Mesenchymal stem cell (in vitro differentiated cells and primary cell): ENCODE data around the gene REEP1.

Experiments
- DNase-seq: peaks from one replicate; pipeline ENCODE4 v3.0.0-alpha.2; 2013
- H2AFZ ChIP-seq: one replicate; pipeline ENCODE4 v1.6.1; 2013; ENCODE audit warnings: low read depth, mild to moderate bottlenecking, control low read depth, inconsistent platforms, low read length, moderate library complexity
- H2AK5ac ChIP-seq: 2 replicates; pipeline ENCODE4 v1.6.1; 2013; ENCODE audit warnings: low read length, moderate library complexity, mild to moderate bottlenecking, inconsistent platforms; ENCODE audit not compliant: severe bottlenecking
- H2BK120ac ChIP-seq: one replicate; pipeline ENCODE4 v1.6.1; 2013; ENCODE audit warnings: low read depth, mild to moderate bottlenecking, inconsistent platforms, low read length, moderate library complexity
- H2BK12ac ChIP-seq, 2 experiments: one replicate each; pipeline ENCODE4 v1.6.1; 2013; ENCODE audit warnings: inconsistent platforms in 2 of 2, low read length in 2 of 2, mild to moderate bottlenecking in 2 of 2, moderate library complexity in 2 of 2, control low read depth in 1 of 2
- H2BK15ac ChIP-seq: one replicate; pipeline ENCODE4 v1.6.1; 2013; ENCODE audit warnings: mild to moderate bottlenecking, low read depth, inconsistent platforms; ENCODE audit not compliant: poor library complexity, severe bottlenecking
- H2BK5ac ChIP-seq: 2 replicates; pipeline ENCODE4 v1.6.1; 2013; ENCODE audit warnings: low read depth, mild to moderate bottlenecking, low read length, control low read depth, inconsistent platforms; ENCODE audit not compliant: poor library complexity, severe bottlenecking
- H3K14ac ChIP-seq, 2 experiments: one replicate each; pipeline ENCODE4 v1.6.1; 2013; ENCODE audit warnings: inconsistent platforms in 2 of 2, low read length in 2 of 2, control low read depth in 1 of 2, mild to moderate bottlenecking in 1 of 2, moderate library complexity in 1 of 2
- H3K18ac ChIP-seq, 2 experiments: one replicate each; pipeline ENCODE4 v1.6.1; 2013; ENCODE audit warnings: inconsistent platforms in 2 of 2, low read length in 2 of 2, control low read depth in 1 of 2, low read depth in 1 of 2, mild to moderate bottlenecking in 1 of 2
- H3K23ac ChIP-seq, 2 experiments: one replicate each; pipeline ENCODE4 v1.6.1; 2013; ENCODE audit warnings: inconsistent platforms in 2 of 2, low read length in 2 of 2, mild to moderate bottlenecking in 2 of 2, moderate library complexity in 2 of 2, control low read depth in 1 of 2
- H3K27ac ChIP-seq: 2 replicates; pipeline ENCODE4 v1.5.1; 2013; ENCODE audit warnings: mild to moderate bottlenecking, moderate library complexity, low read length, control low read depth, inconsistent platforms; ENCODE audit not compliant: poor library complexity, severe bottlenecking
- H3K27me3 ChIP-seq, 2 experiments: 2 replicates each; pipeline versions ENCODE4 v1.6.1 to v1.7.0; 2013; ENCODE audit warnings: low read length in 2 of 2, mild to moderate bottlenecking in 2 of 2, moderate library complexity in 2 of 2, control low read depth in 1 of 2, inconsistent platforms in 1 of 2; ENCODE audit not compliant: control insufficient read depth in 1 of 2, insufficient read depth in 1 of 2
- H3K36me3 ChIP-seq, 2 experiments: 2 replicates each; pipeline versions ENCODE4 v1.6.1 to v1.7.0; 2013; ENCODE audit warnings: low read length in 2 of 2, control low read depth in 1 of 2, inconsistent platforms in 1 of 2, low read depth in 1 of 2, mild to moderate bottlenecking in 1 of 2; ENCODE audit not compliant: insufficient read depth in 2 of 2, control insufficient read depth in 1 of 2
- H3K4ac ChIP-seq, 2 experiments: one replicate each; pipeline ENCODE4 v1.6.1; 2013; ENCODE audit warnings: inconsistent platforms in 2 of 2, low read length in 2 of 2, mild to moderate bottlenecking in 2 of 2, moderate library complexity in 2 of 2, control low read depth in 1 of 2, low read depth in 1 of 2
- H3K4me1 ChIP-seq: 2 replicates; pipeline ENCODE4 v1.6.1; 2013; ENCODE audit warnings: low read depth, low read length, control low read depth; ENCODE audit not compliant: control insufficient read depth, insufficient read depth
- H3K4me2 ChIP-seq: 2 replicates; pipeline ENCODE4 v1.6.1; 2013; ENCODE audit warnings: low read length, mild to moderate bottlenecking, inconsistent platforms; ENCODE audit not compliant: poor library complexity, severe bottlenecking
- H3K4me3 ChIP-seq, 2 experiments: 2 replicates each; pipeline versions ENCODE4 v1.5.1 to v1.7.0; 2013; ENCODE audit warnings: low read length in 2 of 2, mild to moderate bottlenecking in 2 of 2, control low read depth in 1 of 2, low read depth in 1 of 2; ENCODE audit not compliant: insufficient read depth in 1 of 2
- H3K79me1 ChIP-seq: replicated peaks from 2 replicates; pipeline ENCODE4 v1.6.1; 2013; ENCODE audit warnings: mild to moderate bottlenecking, control low read depth, low read length, inconsistent platforms; ENCODE audit not compliant: poor library complexity, severe bottlenecking
- H3K9ac ChIP-seq: 2 replicates; pipeline ENCODE4 v1.7.0; 2013; ENCODE audit warnings: mild to moderate bottlenecking, low read length, moderate library complexity
- H3K9me3 ChIP-seq: 2 replicates; pipeline ENCODE4 v1.7.0; 2013; ENCODE audit warnings: mild to moderate bottlenecking, low read length; ENCODE audit not compliant: control insufficient read depth
- H4K8ac ChIP-seq: one replicate; pipeline ENCODE4 v1.6.1; 2013; ENCODE audit warnings: inconsistent platforms, mild to moderate bottlenecking, low read length, moderate library complexity
- H4K91ac ChIP-seq: one replicate; pipeline ENCODE4 v1.6.1; 2013; ENCODE audit warnings: mild to moderate bottlenecking, low read length, inconsistent platforms
- WGBS: methylation state at CpG from one replicate; pipeline ENCODE4 v1.1.7; 2013; ENCODE audit warnings: mixed read lengths; 5-methylcytosine and 5-hydroxymethylcytosine counted together

Gene REEP1

DNA sequence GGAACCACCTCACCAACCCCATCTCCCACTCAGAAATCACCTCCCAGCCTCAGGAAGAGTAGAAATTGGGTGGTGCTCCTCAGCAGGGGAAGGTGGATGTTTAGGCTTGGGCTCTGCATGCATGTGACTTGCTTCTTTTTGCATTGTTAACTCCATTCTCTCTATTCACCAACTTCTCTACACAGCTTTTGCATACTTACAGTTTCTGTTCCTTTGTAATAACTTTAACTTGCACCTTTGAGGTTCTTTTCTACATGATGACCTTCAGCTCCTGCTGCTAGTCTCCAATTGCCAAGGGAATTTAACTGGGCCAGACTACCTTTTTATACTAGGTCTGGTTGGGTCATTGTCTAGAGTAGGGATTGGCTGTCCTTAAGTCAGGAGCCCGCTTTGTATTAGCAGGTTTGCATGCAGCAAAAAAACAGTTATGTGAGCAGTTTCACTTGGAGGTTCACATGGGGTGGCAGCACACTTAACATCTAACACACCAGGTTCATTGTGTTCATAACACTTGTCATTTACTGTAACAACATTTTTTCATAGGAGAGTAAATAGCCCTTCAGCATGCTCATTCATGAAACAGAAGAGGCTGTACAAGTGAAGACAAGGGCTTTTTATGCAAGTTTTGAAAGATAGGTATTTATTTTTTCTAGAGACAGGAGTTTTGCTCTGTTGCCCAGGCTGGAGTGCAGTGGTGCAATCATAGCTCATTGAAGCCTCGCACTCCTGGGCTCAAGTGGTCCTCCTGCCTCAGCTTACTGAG, 126.2 kb downstream of the REEP1 start:
- H2BK120ac ChIP-seq = no peak overlapping the region
- peaks cover 4% of the 10 kb centered on the region for H3K79me1 ChIP-seq
- H3K9me3 ChIP-seq = no peaks in the 10 kb centered on the region
- H3K14ac ChIP-seq = no peak overlapping the region
- H3K18ac ChIP-seq = no peak overlapping the region
- no peaks in the 10 kb centered on the region for H3K4me1 ChIP-seq
- no peak overlapping the region for H3K27ac ChIP-seq
- no peak overlapping the region for H4K8ac ChIP-seq
- no peak overlapping the region for H2BK15ac ChIP-seq
- no peak overlapping the region for H4K91ac ChIP-seq
- no peak overlapping the region for H3K4me2 ChIP-seq
- H3K23ac ChIP-seq = no peak overlapping the region
- H3K4me3 ChIP-seq = no peak overlapping the region
- H3K36me3 ChIP-seq = peaks cover 24 to 79% of the 10 kb centered on the region in 2 experiments
- H3K4ac ChIP-seq = no peak overlapping the region
- no peak overlapping the region for H2BK5ac ChIP-seq
- DNase-seq = no peak
- H3K27me3 ChIP-seq = no peaks in the 10 kb centered on the region
- no peak overlapping the region for H3K9ac ChIP-seq
- 100% methylated on average over 1 of the region's 2 CpGs for WGBS
- no peak overlapping the region for H2AFZ ChIP-seq
- no peak overlapping the region for H2AK5ac ChIP-seq
- no peak overlapping the region for H2BK12ac ChIP-seq

DNA sequence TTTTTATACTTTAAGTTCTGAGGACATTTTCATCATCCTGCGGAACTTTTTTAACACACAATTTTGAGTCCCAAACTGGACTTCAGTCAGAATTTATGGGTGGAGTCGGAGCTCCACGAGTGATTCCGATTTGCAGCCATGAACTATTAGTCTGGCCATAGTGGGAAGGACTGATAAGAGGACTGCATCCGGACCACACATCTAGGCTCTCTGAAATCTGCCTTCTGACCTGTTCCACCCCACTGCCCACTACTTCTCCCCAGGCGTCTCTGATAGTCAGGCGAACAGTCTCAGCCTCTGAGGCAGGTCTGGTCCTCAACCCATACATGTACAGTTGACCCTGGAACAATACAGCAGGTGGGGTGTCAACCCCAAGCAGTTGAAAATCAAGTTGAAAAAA, 133.0 kb downstream of the REEP1 start:
- peaks cover 16 to 40% of the 10 kb centered on the region in 2 experiments for H3K36me3 ChIP-seq
- no peaks in the 10 kb centered on the region for H3K27me3 ChIP-seq
- H3K9me3 ChIP-seq = no peaks in the 10 kb centered on the region
- H3K14ac ChIP-seq = no peak overlapping the region
- H2AFZ ChIP-seq = no peak overlapping the region
- no peak overlapping the region for H3K18ac ChIP-seq
- no peak overlapping the region for H2BK120ac ChIP-seq
- peaks cover 25% of the 10 kb centered on the region for H3K79me1 ChIP-seq
- no peak overlapping the region for H3K9ac ChIP-seq
- no peak overlapping the region for H3K4me3 ChIP-seq
- H2AK5ac ChIP-seq = no peak overlapping the region
- no peak overlapping the region for H4K8ac ChIP-seq
- DNase-seq = no peak
- no peak overlapping the region for H2BK15ac ChIP-seq
- no peak overlapping the region for H3K4ac ChIP-seq
- no peak overlapping the region for H4K91ac ChIP-seq
- H2BK12ac ChIP-seq = no peak overlapping the region
- no peak overlapping the region for H3K23ac ChIP-seq
- WGBS = 90% methylated on average over 6 of the region's 7 CpGs
- H3K4me2 ChIP-seq = no peak overlapping the region
- H3K27ac ChIP-seq = no peak overlapping the region
- H3K4me1 ChIP-seq = no peaks in the 10 kb centered on the region
- H2BK5ac ChIP-seq = no peak overlapping the region

DNA sequence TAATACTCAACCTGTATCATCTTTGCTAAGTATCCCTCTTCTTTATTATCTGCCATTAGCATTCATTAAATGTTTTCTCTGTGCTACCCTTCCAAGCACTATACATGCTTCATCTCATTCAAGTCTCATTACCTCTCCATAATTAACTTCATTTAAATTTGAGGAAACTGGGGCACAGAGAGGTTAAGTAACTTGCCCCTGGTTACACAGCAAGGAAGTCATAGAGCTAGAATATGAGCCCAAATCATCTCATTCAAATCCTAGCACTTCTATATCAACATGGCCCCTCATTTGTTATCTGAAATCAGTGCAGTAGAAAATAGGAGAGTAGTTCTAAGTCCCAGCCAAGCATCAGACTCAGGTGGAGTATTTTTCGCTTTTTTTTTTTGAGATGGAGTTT, 133.8 kb downstream of the REEP1 start:
- Histone ChIP-seq H3K27ac (no peak overlapping the region), H4K8ac (no peak overlapping the region), H2BK12ac (no peak overlapping the region), H3K9me3 (no peaks in the 10 kb centered on the region), H3K18ac (no peak overlapping the region), H3K27me3 (no peaks in the 10 kb centered on the region), H3K36me3 (peaks cover 16 to 32% of the 10 kb centered on the region in 2 experiments), H2AK5ac (no peak overlapping the region), H3K4me3 (no peak overlapping the region), H3K79me1 (peaks cover 25% of the 10 kb centered on the region), H2BK120ac (no peak overlapping the region), H2AFZ (no peak overlapping the region), H2BK5ac (no peak overlapping the region), H3K9ac (no peak overlapping the region), H3K23ac (no peak overlapping the region), H3K14ac (no peak overlapping the region), H3K4me2 (no peak overlapping the region), H2BK15ac (no peak overlapping the region), H4K91ac (no peak overlapping the region), H3K4ac (no peak overlapping the region), H3K4me1 (peaks cover 1% of the 10 kb centered on the region)
- WGBS = 100% methylated on average over 1 of the region's 1 CpG
- no peak for DNase-seq

DNA sequence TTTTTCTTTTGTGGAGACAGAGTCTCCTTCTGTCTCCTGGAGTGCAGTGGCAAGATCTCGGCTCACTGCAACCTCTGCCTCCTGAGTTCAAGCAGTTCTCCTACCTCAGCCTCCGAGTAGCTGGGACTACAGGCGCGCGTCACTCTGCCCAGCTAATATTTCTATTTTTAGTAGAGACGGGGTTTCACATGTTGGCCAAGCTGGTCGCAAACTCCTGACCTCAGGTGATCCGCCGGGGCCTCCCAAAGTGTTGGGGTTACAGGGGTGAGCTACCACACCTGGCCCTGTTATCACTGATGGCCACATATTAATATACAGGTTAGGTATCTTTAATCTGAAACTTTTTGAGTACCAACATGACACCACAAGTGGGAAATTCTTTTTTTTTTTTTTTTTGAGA, 134.7 kb downstream of the REEP1 start:
- peaks cover 24% of the 10 kb centered on the region for H3K79me1 ChIP-seq
- DNase-seq = no peak
- H2BK15ac ChIP-seq = no peak overlapping the region
- H2AFZ ChIP-seq = no peak overlapping the region
- no peak overlapping the region for H2BK12ac ChIP-seq
- H3K4me2 ChIP-seq = no peak overlapping the region
- H3K4me3 ChIP-seq = no peak overlapping the region
- H3K27ac ChIP-seq = no peak overlapping the region
- no peak overlapping the region for H3K18ac ChIP-seq
- no peak overlapping the region for H4K91ac ChIP-seq
- H3K9ac ChIP-seq = no peak overlapping the region
- no peak overlapping the region for H2BK120ac ChIP-seq
- no peak overlapping the region for H2BK5ac ChIP-seq
- WGBS = 94% methylated on average over 9 of the region's 9 CpGs
- H3K4me1 ChIP-seq = peaks cover 1% of the 10 kb centered on the region
- no peak overlapping the region for H2AK5ac ChIP-seq
- peaks cover 15 to 22% of the 10 kb centered on the region in 2 experiments for H3K36me3 ChIP-seq
- H3K27me3 ChIP-seq = no peaks in the 10 kb centered on the region
- no peak overlapping the region for H4K8ac ChIP-seq
- H3K9me3 ChIP-seq = no peaks in the 10 kb centered on the region
- no peak overlapping the region for H3K14ac ChIP-seq
- H3K4ac ChIP-seq = no peak overlapping the region
- H3K23ac ChIP-seq = no peak overlapping the region
